A549 treated with AZD2906 at 1 μM for 4 hours (cell line): ENCODE results near the gene DLG3. TPM values are rescaled to one million over a fixed set of nuclear protein-coding genes. Genes with fewer than 3 reads are reported as not detected.

ENCODE experiments used
- total RNA-seq: library from RNA; stranded (reverse); fragments of 200-300 nt; extraction: Qiagen RNA extraction; gene quantifications from 5 replicates; pipeline ENCODE4 v1.2.3, GENCODE V29; 2022

The DLG3 gene
- 4.7 to 7.2 TPM (median 6.5 TPM) in 5 replicates for total RNA-seq

DNA sequence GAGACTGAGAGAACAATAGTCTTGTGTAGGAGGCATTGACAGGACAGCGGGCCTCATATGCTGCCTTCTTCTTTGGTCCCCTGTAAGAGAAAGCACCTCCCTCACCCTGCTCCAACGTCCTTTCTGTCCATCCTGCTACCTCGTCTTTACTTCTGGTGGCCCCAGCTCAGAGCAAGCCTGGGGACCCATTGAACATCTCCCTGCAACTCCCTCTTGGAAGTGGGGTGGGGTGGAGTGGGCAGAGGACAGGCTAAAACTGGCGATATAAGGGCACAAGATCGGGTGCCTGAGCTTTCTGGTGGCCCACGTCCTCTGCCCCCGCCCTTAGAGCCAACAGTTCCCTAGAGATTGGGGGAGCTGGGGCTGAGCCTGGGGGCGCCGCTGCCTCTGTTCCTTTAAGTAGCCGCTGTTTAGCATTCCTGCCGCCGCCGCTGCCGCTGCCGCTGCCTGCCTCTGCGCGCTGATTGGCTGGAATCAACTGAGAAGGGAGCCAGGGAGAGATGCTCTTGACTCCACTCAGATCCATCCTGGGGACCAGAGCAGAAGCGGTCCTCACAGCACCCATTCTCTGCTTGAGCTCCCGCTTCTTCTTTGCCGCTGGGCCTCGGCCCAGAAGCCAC, at the start of gene DLG3:
TSS of gene DLG3 (plus strand) at position 510 of the 620 bp plus-strand sequence. CDS start 367 bp downstream, outside the sequence.

DNA sequence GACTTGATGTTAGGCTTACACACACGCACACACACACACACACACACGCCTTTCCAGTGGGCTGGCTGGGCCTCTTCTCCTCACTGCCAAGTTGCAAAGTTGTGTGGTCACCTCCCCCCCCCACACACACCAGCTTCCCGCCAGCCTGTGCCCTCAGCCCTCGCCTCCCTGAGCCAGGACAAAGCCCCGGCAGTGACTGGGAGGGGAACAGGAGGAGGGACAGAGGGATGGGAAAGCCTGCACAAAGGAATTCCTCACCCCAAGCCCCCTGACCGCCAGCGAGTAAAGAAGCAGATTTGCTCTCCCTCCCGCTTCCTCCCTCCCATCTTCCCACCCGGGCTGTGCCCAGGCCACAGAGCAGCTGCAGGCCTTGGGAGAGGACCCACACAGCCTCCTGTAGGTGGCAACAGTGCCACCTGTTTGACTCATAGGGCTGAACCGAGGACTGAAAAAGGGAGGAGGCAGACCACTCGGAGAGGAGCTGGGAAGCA, 21.7 kb upstream of the DLG3 start, which contains the start of gene GDPD2:
TSS of gene GDPD2 (plus strand) at position 464 of the 491 bp plus-strand sequence. CDS start 1,671 bp downstream, outside the sequence.

Other genes with a start within 250 kb of the DLG3 start
- gene AWAT1, start 210.2 kb upstream of the DLG3 start, total RNA-seq = not detected in 5 replicates
- gene P2RY4, start 184.6 kb upstream of the DLG3 start, total RNA-seq = 0.05 TPM in 1 of 5 replicates, not detected in the others
- gene ARR3, start 176.5 kb upstream of the DLG3 start, total RNA-seq = not detected in 5 replicates
- gene RAB41, start 162.7 kb upstream of the DLG3 start, total RNA-seq = not detected in 5 replicates
- gene PDZD11, start 154.9 kb upstream of the DLG3 start, total RNA-seq = 88.9 to 109 TPM (median 91.0 TPM) in 5 replicates
- 24.0 to 28.4 TPM (median 26.4 TPM) in 5 replicates for gene KIF4A, start 154.7 kb upstream of the DLG3 start, total RNA-seq
- gene GDPD2, start 21.5 kb upstream of the DLG3 start, total RNA-seq = 0.03 to 0.10 TPM (median 0.05 TPM) in 3 of 5 replicates, not detected in the others